ENCODE data around the gene MIOX. TPM values are rescaled to one million over a fixed set of nuclear protein-coding genes. Genes with fewer than 3 reads are reported as not detected.

Gene MIOX
- total RNA-seq, 4 donors from 2014 or later, result not detected

DNA sequence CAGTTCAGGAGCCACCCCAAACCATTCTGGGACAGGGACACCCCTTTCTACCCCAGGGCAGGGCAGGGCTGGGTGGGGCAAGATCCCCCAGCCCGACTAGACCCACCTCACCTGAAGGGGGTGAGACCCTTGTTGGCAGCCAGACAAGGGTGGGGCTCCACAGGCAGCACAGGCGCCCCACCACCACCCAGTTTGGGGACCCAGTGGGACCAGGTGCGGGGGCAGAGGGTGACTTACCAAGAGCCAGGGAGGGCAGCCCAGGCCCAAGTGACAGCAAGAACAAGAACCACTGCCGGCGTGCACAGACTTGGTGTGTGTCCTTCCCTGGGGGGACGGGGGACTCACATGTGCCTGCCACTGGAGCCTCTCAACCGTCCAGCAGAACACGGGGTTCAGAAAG is 3.1 kb upstream of the MIOX start:
- 80% methylated on average over 3 of the region's 8 CpGs; no CpG with 5 or more reads in 1 of the 2 donors for WGBS, 2 donors (ENCODE audit: low coverage in 1 of 2)
- TF ChIP-seq POLR2AphosphoS5 (IDR thresholded peaks at IDR 0.05), result no peak
- no peak for TF ChIP-seq EP300 (IDR thresholded peaks at IDR 0.05)
- TF ChIP-seq, protein P1, sequence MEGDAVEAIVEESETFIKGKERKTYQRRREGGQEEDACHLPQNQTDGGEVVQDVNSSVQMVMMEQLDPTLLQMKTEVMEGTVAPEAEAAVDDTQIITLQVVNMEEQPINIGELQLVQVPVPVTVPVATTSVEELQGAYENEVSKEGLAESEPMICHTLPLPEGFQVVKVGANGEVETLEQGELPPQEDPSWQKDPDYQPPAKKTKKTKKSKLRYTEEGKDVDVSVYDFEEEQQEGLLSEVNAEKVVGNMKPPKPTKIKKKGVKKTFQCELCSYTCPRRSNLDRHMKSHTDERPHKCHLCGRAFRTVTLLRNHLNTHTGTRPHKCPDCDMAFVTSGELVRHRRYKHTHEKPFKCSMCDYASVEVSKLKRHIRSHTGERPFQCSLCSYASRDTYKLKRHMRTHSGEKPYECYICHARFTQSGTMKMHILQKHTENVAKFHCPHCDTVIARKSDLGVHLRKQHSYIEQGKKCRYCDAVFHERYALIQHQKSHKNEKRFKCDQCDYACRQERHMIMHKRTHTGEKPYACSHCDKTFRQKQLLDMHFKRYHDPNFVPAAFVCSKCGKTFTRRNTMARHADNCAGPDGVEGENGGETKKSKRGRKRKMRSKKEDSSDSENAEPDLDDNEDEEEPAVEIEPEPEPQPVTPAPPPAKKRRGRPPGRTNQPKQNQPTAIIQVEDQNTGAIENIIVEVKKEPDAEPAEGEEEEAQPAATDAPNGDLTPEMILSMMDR (IDR thresholded peaks at IDR 0.05), result no peak
- no peak for TF ChIP-seq POLR2A (IDR thresholded peaks at IDR 0.05)
- Histone ChIP-seq H3K27me3 (peaks cover 100% of the 10 kb centered on the region), H3K4me1 (peaks cover 0 to 19% (median 0%) of the 10 kb centered on the region in 3 donors), H3K9me3 (no peaks in the 10 kb centered on the region), H3K36me3 (no peaks in the 10 kb centered on the region), H3K27ac (no peak overlapping the region), H3K4me3 (no peak overlapping the region)
- no peak for ATAC-seq

GRCh38 chr22:50483977-50484853 is 2.4 kb upstream of the MIOX start:
- TF ChIP-seq POLR2AphosphoS5 (IDR thresholded peaks at IDR 0.05) (no peak), POLR2A (IDR thresholded peaks at IDR 0.05) (no peak)
- Histone ChIP-seq H3K4me3 (no peak overlapping the region), H3K36me3 (no peaks in the 10 kb centered on the region), H3K4me1 (peaks cover 0 to 19% (median 0%) of the 10 kb centered on the region in 3 donors), H3K27me3 (peaks cover 99% of the 10 kb centered on the region), H3K9me3 (no peaks in the 10 kb centered on the region), H3K27ac (no peak overlapping the region)
- 66 to 87% methylated on average over 6 to 10 of the region's 31 CpGs for WGBS, 2 donors (ENCODE audit: low coverage in 1 of 2)
- no peak for ATAC-seq

DNA sequence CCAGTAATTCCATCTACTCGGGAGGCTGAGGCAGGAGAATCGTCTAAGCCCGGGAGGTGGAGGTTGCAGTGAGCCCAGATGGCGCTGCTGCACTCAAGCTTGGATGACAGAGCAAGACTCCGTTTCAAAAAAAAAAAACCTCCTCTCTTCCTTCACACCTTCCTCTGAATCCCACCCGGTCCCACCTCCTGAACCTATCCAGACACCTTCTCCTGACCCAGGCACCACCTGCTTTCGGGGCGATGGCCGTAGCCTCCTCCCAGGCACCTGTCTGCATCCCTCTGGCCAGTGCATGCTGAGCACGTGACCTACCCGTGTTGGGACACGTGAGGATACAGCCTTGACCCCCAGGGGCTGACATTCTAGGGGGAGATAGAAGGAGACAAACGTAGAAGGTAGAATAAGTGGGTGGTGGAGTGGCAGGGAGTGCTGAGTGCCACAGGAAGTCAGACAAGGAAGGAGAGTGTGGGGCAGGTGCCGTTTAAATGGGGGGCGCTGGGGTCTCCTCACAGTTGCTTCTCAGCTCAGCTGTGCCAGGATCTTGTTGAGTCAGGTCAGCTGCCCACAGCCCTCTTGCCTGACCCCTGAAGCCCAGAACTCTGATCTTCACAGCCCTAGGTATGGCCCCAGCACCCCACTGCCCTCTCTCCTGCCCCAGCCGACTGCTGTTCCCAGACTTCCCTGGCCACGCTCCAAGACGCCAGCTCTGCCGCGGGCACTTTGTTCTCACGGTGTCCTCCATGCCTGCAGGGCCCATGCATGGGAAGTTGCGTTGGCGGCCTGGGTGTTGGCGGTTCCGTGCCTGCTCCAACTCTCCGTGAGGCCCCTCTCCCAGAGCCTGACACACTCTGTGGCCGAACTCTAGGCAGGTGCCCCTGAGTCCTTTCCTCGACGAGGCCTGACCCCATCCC is 1.2 kb upstream of the MIOX start:
- H3K36me3 ChIP-seq, result no peaks in the 10 kb centered on the region
- no peaks in the 10 kb centered on the region for H3K9me3 ChIP-seq
- no peak overlapping the region for H3K4me3 ChIP-seq
- peaks cover 0 to 19% (median 0%) of the 10 kb centered on the region in 3 donors for H3K4me1 ChIP-seq
- peaks cover 91% of the 10 kb centered on the region for H3K27me3 ChIP-seq
- TF ChIP-seq, protein P1 (IDR thresholded peaks at IDR 0.05), result no peak
- TF ChIP-seq POLR2A (IDR thresholded peaks at IDR 0.05) (no peak), POLR2AphosphoS5 (IDR thresholded peaks at IDR 0.05) (no peak), EP300 (IDR thresholded peaks at IDR 0.05) (no peak)
- ATAC-seq, result no peak
- WGBS, 2 donors (ENCODE audit: low coverage in 1 of 2), result 52 to 70% methylated on average over 7 to 12 of the region's 29 CpGs
- H3K27ac ChIP-seq, result no peak overlapping the region

DNA sequence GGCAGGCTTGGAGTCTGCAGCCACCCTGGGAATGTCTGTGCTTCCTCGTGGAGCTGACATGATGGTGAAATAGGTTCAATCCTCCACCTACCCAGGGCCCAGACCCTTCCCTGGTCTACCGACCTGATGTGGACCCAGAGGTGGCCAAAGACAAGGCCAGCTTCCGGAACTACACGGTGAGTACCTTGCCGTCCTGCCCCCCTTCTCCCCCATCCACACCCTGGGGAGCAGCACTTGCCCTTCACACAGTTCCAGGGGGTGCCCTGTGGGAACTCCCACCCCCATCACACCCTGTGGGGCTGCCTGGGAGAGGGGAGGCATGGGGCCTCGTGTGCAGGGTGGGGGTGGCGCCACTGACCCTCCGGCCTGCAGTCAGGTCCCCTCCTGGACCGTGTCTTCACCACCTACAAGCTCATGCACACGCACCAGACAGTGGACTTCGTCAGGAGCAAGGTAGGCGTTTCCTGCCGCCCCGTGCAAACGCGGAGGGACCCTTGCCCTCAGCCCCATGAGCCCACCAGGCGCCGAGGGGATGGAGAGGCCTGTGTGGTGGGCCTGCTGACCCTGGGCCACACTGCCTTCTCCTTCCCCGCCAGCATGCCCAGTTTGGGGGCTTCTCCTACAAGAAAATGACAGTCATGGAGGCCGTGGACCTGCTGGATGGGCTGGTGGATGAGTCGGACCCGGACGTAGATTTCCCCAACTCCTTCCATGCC is 789 bp downstream of the MIOX start:
- Histone ChIP-seq H3K4me3 (no peak overlapping the region), H3K27ac (no peak overlapping the region), H3K4me1 (peaks cover 0 to 1% (median 0%) of the 10 kb centered on the region in 3 donors), H3K9me3 (no peaks in the 10 kb centered on the region), H3K36me3 (no peaks in the 10 kb centered on the region), H3K27me3 (peaks cover 71% of the 10 kb centered on the region)
- TF ChIP-seq POLR2A (IDR thresholded peaks at IDR 0.05), result no peak
- TF ChIP-seq POLR2AphosphoS5 (IDR thresholded peaks at IDR 0.05), result no peak
- TF ChIP-seq, protein P1 (IDR thresholded peaks at IDR 0.05), result no peak
- no peak for TF ChIP-seq EP300 (IDR thresholded peaks at IDR 0.05)
- no CpG with 5 or more reads among the region's 23 CpGs for WGBS, 2 donors (ENCODE audit: low coverage in 1 of 2)
- ATAC-seq, result no peak
